ENCODE data around the gene TCHP.

DNA sequence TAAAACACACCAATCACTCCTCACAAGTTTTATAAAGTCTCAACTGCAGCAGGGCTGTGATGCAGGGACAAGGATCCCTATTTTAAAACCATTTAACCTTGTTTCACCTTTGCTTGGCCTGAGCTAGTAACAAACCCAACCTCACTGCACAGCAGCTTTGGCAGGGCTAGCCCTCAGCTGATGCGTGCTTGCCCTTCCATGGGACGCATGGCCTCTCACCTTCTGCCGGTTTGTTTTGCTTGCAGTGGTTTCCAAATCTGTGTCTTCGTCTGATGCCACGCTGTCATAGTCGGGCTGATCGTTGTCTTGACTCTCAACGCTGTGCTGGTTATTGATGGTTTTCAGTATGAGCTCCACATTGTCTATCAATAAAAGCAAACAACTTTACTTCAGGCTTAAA, 52.8 kb downstream of the TCHP start:
- TF ChIP-seq, protein P1, sequence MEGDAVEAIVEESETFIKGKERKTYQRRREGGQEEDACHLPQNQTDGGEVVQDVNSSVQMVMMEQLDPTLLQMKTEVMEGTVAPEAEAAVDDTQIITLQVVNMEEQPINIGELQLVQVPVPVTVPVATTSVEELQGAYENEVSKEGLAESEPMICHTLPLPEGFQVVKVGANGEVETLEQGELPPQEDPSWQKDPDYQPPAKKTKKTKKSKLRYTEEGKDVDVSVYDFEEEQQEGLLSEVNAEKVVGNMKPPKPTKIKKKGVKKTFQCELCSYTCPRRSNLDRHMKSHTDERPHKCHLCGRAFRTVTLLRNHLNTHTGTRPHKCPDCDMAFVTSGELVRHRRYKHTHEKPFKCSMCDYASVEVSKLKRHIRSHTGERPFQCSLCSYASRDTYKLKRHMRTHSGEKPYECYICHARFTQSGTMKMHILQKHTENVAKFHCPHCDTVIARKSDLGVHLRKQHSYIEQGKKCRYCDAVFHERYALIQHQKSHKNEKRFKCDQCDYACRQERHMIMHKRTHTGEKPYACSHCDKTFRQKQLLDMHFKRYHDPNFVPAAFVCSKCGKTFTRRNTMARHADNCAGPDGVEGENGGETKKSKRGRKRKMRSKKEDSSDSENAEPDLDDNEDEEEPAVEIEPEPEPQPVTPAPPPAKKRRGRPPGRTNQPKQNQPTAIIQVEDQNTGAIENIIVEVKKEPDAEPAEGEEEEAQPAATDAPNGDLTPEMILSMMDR (IDR thresholded peaks at IDR 0.05): no peak
- no peak for TF ChIP-seq POLR2A (IDR thresholded peaks at IDR 0.05)
